K562 treated with DMSO at 1 percent for 48 hours (cell line): ENCODE data around the gene KRTAP9-6. TPM values are rescaled to one million over a fixed set of nuclear protein-coding genes. Genes with fewer than 3 reads are reported as not detected.

Source experiments
- total RNA-seq: library from RNA; unstranded; fragments of 300-600 nt; gene quantifications from 2 replicates; pipeline ENCODE4 v1.2.3, GENCODE V29; 2022; ENCODE audit warnings: low replicate concordance; ENCODE audit errors: extremely low read depth

Gene KRTAP9-6
- not detected in 2 replicates for total RNA-seq

GRCh38 chr17:41265078-41265477 lies at the start of gene KRTAP9-6:
Gene KRTAP9-6 (plus strand): TSS chr17:41265378. CDS start chr17:41265378, 0 bp downstream.

GRCh38 chr17:41226598-41227095 lies 38.5 kb upstream of the KRTAP9-6 start, which contains the start of gene KRTAP9-2:
Gene KRTAP9-2 (plus strand): TSS chr17:41226648. CDS start chr17:41226655, 7 bp downstream.

GRCh38 chr17:41232399-41233105 lies 32.6 kb upstream of the KRTAP9-6 start, which contains the start of gene KRTAP9-3:
Gene KRTAP9-3 (plus strand): TSS chr17:41232449. CDS start chr17:41232502, 53 bp downstream.

GRCh38 chr17:41237949-41238437 lies 27.2 kb upstream of the KRTAP9-6 start, which contains the start of gene KRTAP9-8:
Gene KRTAP9-8 (plus strand): TSS chr17:41237999. CDS start chr17:41238052, 53 bp downstream.

GRCh38 chr17:41249637-41250240 lies 15.4 kb upstream of the KRTAP9-6 start, which contains the start of gene KRTAP9-4:
Gene KRTAP9-4 (plus strand): TSS chr17:41249687. CDS start chr17:41249721, 34 bp downstream.

GRCh38 chr17:41255381-41256290 lies 9.5 kb upstream of the KRTAP9-6 start, which contains the start of gene KRTAP9-9:
Gene KRTAP9-9 (plus strand): TSS chr17:41255384.

GRCh38 chr17:41275648-41276190 lies 10.5 kb downstream of the KRTAP9-6 start, which contains the start of gene KRTAP9-7:
Gene KRTAP9-7 (plus strand): TSS chr17:41275698. CDS start chr17:41275698, 0 bp downstream.

GRCh38 chr17:41301916-41302901 lies 37.0 kb downstream of the KRTAP9-6 start, which contains the start of gene KRTAP29-1:
Gene KRTAP29-1 (minus strand): TSS chr17:41302851. CDS start chr17:41302851, 0 bp downstream.

GRCh38 chr17:41308918-41309359 lies 43.8 kb downstream of the KRTAP9-6 start, which contains the start of gene KRTAP16-1:
Gene KRTAP16-1 (minus strand): TSS chr17:41309309. CDS start chr17:41309253, 56 bp downstream.

GRCh38 chr17:41315204-41315794 lies 50.1 kb downstream of the KRTAP9-6 start, which contains the start of gene KRTAP17-1:
Gene KRTAP17-1 (minus strand): TSS chr17:41315710. CDS start chr17:41315650, 60 bp downstream.

Other genes with a start within 250 kb of the KRTAP9-6 start
- gene KRTAP1-5, start 238.2 kb upstream of the KRTAP9-6 start, total RNA-seq: not detected in 2 replicates
- not detected in 2 replicates for gene KRTAP1-4, start 235.2 kb upstream of the KRTAP9-6 start, total RNA-seq
- not detected in 2 replicates for gene KRTAP1-3, start 230.5 kb upstream of the KRTAP9-6 start, total RNA-seq
- gene KRTAP1-1, start 223.9 kb upstream of the KRTAP9-6 start, total RNA-seq: not detected in 2 replicates
- gene KRTAP2-1, start 218.1 kb upstream of the KRTAP9-6 start, total RNA-seq: not detected in 2 replicates
- gene KRTAP2-2, start 210.1 kb upstream of the KRTAP9-6 start, total RNA-seq: not detected in 2 replicates
- gene KRTAP2-3, start 205.3 kb upstream of the KRTAP9-6 start, total RNA-seq: not detected in 2 replicates
- not detected in 2 replicates for gene KRTAP2-4, start 199.5 kb upstream of the KRTAP9-6 start, total RNA-seq
- not detected in 2 replicates for gene KRTAP4-7, start 181.2 kb upstream of the KRTAP9-6 start, total RNA-seq
- not detected in 2 replicates for gene KRTAP4-8, start 167.2 kb upstream of the KRTAP9-6 start, total RNA-seq
- gene KRTAP4-16, start 163.2 kb upstream of the KRTAP9-6 start, total RNA-seq: not detected in 2 replicates
- not detected in 2 replicates for gene KRTAP4-9, start 160.0 kb upstream of the KRTAP9-6 start, total RNA-seq
- gene KRTAP4-11, start 147.0 kb upstream of the KRTAP9-6 start, total RNA-seq: not detected in 2 replicates
- gene KRTAP4-12, start 141.2 kb upstream of the KRTAP9-6 start, total RNA-seq: not detected in 2 replicates
- not detected in 2 replicates for gene KRTAP4-6, start 124.8 kb upstream of the KRTAP9-6 start, total RNA-seq
- gene KRTAP4-5, start 115.6 kb upstream of the KRTAP9-6 start, total RNA-seq: not detected in 2 replicates
- not detected in 2 replicates for gene KRTAP4-4, start 104.6 kb upstream of the KRTAP9-6 start, total RNA-seq
- gene KRTAP4-3, start 97.2 kb upstream of the KRTAP9-6 start, total RNA-seq: not detected in 2 replicates
- not detected in 2 replicates for gene KRTAP4-2, start 87.2 kb upstream of the KRTAP9-6 start, total RNA-seq
- not detected in 2 replicates for gene KRTAP4-1, start 80.5 kb upstream of the KRTAP9-6 start, total RNA-seq
- gene KRTAP9-1, start 75.5 kb upstream of the KRTAP9-6 start, total RNA-seq: not detected in 2 replicates
- gene KRTAP9-2, start 38.7 kb upstream of the KRTAP9-6 start, total RNA-seq: not detected in 2 replicates
- gene KRTAP9-3, start 32.9 kb upstream of the KRTAP9-6 start, total RNA-seq: not detected in 2 replicates
- gene KRTAP9-8, start 27.4 kb upstream of the KRTAP9-6 start, total RNA-seq: not detected in 2 replicates
- not detected in 2 replicates for gene KRTAP9-4, start 15.7 kb upstream of the KRTAP9-6 start, total RNA-seq
- gene KRTAP9-9, start 10.0 kb upstream of the KRTAP9-6 start, total RNA-seq: not detected in 2 replicates
- not detected in 2 replicates for gene KRTAP9-7, start 10.3 kb downstream of the KRTAP9-6 start, total RNA-seq
- gene KRTAP29-1, start 37.5 kb downstream of the KRTAP9-6 start, total RNA-seq: not detected in 2 replicates
- not detected in 2 replicates for gene KRTAP16-1, start 43.9 kb downstream of the KRTAP9-6 start, total RNA-seq
- gene KRTAP17-1, start 50.3 kb downstream of the KRTAP9-6 start, total RNA-seq: not detected in 2 replicates
- gene KRT33A, start 85.5 kb downstream of the KRTAP9-6 start, total RNA-seq: not detected in 2 replicates
- not detected in 2 replicates for gene KRT33B, start 104.4 kb downstream of the KRTAP9-6 start, total RNA-seq
- gene KRT34, start 116.9 kb downstream of the KRTAP9-6 start, total RNA-seq: not detected in 2 replicates
- not detected in 2 replicates for gene KRT31, start 132.2 kb downstream of the KRTAP9-6 start, total RNA-seq
- gene KRT37, start 159.2 kb downstream of the KRTAP9-6 start, total RNA-seq: not detected in 2 replicates
- gene KRT38, start 175.6 kb downstream of the KRTAP9-6 start, total RNA-seq: not detected in 2 replicates
- gene KRT32, start 202.0 kb downstream of the KRTAP9-6 start, total RNA-seq: not detected in 2 replicates
- gene KRT35, start 215.8 kb downstream of the KRTAP9-6 start, total RNA-seq: not detected in 2 replicates
- gene KRT36, start 224.5 kb downstream of the KRTAP9-6 start, total RNA-seq: not detected in 2 replicates
- gene KRT13, start 240.2 kb downstream of the KRTAP9-6 start, total RNA-seq: not detected in 2 replicates